HG02642 (cell line): ENCODE results near the gene EIF3D.

Source experiments
- ATAC-seq: cut with Tn5 transposase; IDR thresholded peaks from one replicate; pipeline ENCODE4 v1.9.1; 2021; ENCODE audit warnings: mild to moderate bottlenecking; ENCODE audit not compliant: unreplicated experiment, poor library complexity

EIF3D gene

DNA sequence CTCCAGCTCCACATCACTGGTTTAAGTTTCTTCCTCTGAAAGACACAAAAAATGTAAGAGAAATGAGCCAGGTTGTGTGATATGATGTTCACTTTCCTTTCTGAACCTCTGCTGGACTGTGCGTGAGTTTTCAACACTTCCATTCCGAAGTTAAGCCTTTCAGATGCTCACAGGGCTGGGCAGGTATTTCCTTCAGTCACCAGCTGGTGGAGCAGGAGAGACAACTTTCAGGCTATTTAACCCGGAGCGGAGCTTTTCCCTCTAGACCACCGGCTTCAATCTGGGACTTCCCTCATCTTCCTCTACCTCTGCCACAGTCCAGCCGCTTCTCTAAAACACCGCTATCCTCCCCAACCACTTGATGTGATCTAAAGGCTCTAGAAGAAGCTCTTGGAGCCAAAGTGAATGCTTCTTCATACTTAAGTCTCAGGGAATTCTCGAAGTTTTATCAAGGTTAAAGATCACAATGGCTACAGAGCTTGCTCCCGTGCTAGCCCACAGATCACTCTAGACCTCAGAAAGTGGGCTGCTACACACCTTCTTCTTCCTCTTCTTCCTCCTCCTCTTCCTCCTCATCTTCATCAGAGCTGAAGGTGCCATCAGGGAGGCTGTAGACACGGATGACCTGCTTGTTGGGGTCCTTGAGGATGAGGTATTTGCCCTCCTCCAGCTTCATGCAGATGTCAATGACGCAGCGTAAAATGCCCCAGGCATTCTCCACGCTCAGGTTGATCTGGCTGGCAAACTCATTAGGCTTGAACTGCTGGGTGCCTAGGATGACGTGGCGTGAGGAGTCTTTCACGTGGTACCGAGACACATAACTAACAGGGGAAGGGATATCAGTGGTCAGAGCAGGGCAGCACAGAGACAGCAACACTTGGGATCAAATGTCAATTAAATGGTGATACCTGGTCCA, 17.7 kb downstream of the EIF3D start:
- no peak for ATAC-seq

- ATAC-seq: no peak
Measured at GRCh38 chr22:36510384-36510783, 18.6 kb downstream of the EIF3D start.

DNA sequence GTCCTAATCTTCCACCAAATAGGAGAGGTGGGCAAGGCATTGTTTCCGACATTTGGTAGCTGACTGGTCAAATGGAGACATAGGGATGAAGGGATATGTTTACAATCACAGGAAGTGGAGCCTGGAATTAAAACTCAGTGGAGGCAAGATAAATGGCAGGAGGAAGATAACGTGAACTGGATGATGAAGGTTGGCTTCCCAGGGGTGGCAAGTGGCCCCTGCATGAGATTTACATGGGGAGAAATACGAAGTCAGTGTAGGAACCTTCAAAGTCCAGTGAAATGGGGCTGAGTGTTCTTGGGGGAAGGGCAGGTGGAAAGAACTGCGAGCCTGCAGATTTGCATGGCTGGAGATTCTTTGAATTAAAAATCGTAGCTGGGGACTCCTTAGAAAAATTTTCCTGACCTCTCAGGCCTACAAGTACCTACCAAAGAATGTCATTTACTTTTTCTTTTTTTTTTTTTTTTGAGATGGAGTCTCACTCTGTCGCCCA, 21.4 kb downstream of the EIF3D start:
- ATAC-seq: no peak

DNA sequence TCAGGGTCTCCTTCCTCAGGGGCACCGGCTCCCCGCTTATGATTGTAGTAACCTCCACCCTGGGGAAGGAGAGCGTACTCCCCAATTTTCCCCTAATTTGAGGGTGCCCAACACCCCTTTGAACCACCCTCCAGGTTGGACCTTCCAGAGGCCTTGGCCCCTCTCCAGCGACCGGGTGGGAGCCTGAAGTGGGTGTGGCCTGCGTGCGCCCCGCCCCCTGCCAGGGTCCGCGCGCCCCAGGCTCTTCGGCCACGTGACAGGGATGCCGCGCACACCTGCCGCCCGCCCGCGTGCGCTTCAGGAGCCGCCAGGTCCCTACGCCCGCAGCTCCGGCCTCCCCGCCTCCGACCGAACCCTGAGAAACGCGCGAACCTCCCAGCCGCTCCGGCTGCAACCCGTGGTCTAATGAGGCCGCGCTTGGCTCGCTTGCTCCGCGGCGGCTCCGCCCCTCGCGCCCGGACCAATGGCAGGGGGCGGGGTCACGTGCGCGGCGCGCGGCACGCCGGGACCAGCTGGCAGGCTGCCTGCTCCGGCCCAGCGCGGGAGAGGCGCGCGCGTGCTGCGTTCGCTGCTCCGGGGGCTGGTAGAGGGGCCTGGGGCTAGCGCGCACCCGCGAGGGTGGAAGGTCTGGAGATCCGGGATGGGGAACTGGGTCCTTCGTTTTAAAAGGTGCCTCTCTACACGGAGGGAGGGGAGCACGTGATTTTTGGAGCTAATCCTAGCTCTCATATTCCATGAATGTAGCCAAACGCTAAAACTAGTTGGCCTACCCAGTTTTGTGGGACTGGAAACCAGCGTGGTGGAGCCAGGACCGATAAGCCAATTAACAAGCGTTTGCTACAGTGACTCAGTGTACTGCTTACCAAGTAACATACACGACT, 22.1 kb downstream of the EIF3D start, which contains the start of gene FOXRED2:
Gene FOXRED2, minus strand, starts transcription at position 404 of the 881 bp plus-strand sequence. CDS start 618 bp downstream, outside the sequence.
- ATAC-seq: peak; percentile 74

DNA sequence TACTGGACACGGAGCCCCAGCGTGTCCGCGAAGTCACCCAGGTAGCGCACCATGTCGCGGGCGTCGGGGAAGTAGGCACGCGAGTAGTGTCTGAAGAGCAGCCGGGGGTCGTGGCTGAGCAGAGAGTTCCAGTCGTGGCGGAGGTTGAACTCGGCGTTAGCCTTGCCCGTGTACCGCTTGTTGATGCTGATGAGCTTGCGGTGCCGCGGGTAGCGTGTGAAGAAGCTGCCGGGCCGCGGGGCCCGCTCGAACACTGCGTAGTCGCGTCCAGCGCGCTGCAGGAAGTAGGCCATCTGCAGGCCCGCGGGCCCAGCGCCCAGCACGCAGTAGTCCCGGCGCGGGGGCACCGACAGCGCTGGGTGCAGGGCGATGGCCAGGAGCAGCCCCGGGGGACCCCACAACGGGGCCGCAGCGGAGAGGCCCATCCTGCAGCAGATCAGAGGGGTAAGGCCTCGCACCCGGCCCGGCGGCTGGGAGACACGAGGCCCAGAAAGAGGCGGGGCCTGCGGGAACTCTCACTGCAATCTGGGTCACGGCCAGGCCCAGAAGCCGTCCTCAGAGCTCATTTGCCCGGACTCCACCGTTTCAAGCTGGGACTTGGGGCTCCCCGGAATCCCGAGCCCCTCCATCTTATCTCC, 22.8 kb downstream of the EIF3D start:
- no peak for ATAC-seq

DNA sequence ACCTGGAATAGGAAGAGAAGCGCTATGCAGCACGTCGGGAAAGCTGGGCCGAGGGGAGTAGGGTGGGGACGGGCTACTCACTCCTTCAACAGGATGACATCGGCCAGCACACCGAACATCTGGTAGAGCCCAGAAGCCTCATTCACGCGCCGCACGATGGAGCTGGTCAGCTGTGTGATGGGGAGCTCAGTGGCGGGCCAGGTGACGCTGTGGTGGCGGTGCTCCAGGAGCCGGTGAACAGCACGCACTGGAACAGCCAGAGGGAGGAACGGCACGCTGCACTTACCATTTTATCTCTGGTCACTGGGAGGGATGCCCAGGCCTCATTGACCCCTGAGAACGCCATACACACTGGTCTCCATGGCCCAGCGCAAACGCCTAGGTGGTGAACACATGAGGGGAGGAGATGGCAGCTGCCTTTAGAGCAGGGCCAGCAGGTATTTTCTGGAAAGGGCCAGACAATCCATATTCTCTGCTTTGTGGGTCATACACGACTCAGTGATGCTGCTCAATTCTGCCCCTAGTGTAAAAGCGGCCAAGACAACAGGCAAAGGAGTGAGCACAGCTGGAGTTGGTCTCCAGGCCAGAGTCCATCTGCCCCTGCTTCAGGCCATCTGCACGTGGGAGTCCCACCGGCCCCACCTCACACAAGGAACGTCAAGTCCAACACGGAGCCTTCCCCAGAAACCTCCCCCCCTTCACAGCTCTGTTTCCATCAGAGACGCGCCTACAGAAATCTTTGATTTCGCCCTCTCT, 30.9 kb downstream of the EIF3D start:
- ATAC-seq: no peak

DNA sequence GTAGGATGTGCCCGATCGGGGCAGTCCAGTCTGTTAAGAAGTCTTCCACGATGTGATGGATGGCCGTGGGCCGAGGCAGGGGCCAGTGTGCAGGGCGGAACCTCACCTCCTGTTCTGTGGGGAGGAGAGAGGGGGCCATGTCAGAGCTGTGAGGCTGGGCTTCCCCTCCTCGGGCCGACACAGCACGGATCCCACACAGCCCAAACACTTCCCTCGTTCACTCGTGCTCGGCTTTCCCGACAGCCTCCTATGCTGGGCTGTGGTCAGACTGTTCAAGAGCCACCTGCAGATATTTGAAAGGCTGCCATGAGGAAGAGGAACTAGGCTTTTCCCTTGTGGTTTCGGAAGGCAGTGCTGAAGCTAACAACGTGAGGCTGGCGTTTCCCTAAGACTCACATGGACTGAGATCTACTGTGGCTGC, 35.3 kb downstream of the EIF3D start:
- ATAC-seq: peak; percentile 72

- no peak for ATAC-seq
Measured at GRCh38 chr22:36492109-36492508, 36.9 kb downstream of the EIF3D start.

DNA sequence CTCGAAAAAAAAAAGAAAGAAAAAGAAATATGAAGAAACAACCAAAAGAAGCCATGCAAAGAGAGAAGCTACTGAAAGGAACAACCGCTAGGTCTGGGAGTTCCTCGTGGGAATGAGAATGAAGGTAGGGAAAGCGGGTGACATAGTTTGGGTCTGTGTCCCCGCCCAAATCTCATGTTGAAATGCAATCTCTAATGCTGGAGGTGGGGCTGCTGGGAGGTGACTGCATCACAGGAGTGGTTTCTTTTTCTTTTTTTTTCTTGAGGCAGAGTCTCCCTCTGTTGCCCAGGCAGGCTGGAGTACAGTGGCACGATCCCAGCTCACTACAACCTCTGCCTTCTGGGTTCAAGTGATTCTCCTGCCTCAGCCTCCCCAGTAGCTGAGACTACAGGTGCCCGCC, 37.8 kb downstream of the EIF3D start:
- no peak for ATAC-seq

GRCh38 chr22:36486619-36487384, 42.2 kb downstream of the EIF3D start:
- ATAC-seq: no peak

DNA sequence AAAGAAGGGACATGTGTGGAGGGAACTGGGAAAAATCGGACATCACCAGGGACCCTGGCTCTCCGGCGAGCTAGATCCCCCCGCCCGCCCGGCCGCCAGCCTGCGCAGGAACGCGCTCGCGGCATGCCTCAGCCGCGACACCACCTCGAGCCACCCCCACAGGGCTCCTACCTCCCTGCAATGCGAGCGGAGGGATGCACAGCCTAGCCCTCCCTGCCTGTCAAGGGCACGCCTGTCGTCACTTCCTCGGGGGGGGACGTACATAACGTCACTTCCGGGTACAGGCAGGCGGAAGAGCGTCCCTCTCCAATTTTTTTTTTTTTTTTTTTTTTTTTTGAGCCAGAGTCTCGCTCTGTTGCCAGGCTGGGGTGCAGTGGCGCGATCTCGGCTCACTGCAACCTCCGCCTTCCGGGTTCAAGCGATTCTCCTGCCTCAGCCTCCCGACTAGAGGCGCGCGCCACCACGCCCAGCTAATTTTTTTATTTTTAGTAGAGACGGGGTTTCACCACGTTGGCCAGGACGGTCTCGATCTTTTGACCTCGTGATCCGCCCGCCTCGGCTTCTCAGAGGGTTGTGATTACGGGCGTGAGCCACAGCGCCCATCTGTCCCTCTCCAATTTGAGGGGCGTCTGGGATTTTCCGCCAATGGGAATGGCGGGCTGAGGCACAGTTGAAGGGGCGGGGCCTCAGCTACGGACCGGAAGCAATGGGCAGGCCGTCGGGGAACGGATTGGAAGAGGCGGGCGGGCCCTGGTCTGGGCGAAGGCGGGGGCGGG, 47.4 kb downstream of the EIF3D start, which contains the start of gene TXN2:
Gene TXN2, minus strand, starts transcription at position 248 of the 776 bp plus-strand sequence. CDS start 803 bp downstream, outside the sequence.
- peak; percentile 88 for ATAC-seq

DNA sequence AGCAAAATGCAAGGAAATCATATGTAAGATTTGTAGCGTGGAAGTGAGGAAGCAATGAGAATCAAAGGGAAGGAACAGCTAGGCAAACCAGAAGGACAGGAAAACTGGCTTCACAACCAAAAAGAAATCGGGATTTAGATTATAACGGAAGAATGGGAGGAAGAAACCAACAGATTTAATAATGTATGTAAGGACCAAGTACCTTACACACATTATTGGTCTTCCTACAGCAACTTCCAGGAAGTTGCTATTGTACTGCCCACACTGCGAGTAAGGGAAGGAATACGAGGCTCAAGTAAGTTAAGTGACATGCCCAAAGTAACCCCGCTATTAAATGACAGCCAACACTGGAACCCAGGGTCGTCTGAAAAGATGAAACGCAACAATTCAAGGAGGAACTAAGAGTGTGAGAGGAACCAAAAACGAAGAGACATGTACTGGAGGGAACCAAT, 48.0 kb downstream of the EIF3D start:
- ATAC-seq: no peak

- no peak for ATAC-seq
Measured at GRCh38 chr22:36478966-36479365, 50.0 kb downstream of the EIF3D start.

GRCh38 chr22:36475341-36475740, 53.6 kb downstream of the EIF3D start:
- ATAC-seq: no peak

DNA sequence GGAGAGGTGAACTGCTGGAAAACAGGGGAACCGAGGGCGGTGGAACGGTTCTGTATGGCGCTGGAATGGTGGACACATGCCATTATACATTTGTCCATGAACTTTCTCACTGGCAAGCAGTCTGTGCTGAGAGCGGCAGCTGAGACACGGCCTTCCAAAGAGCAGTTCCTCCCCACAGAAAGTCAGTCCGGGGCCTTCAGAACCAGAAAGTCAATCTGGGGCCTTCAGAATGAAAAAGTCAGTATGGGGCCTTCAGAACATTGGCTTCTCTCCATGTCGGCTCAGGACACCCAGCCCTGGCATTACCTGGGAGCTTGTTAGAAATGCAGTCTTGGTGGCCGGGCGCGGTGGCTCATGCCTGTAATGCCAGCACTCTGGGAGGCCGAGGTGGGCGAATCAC, 56.3 kb downstream of the EIF3D start:
- ATAC-seq: no peak

DNA sequence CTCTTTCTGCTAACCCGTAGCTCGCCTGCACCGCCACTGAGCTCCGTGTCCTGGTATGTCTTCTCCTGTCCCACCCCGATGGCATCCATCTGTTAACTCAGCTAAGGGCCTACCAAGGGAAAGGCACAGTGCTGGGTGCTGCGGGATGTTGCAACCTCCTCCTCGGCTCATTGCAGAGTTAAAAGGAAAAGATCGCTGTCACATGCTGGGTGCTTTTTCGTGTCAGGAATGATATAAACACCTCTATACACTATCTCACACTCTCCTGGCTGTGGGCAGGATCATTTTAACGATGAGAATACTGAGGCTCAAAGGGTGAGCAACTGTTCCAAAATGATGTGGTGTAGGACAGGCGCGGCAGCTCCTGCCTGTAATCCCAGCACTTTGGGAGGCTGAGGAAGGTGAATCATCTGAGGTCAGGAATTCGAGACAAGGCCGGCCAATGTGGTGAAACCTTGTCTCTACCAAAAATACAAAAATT, 57.6 kb downstream of the EIF3D start:
- ATAC-seq: no peak

DNA sequence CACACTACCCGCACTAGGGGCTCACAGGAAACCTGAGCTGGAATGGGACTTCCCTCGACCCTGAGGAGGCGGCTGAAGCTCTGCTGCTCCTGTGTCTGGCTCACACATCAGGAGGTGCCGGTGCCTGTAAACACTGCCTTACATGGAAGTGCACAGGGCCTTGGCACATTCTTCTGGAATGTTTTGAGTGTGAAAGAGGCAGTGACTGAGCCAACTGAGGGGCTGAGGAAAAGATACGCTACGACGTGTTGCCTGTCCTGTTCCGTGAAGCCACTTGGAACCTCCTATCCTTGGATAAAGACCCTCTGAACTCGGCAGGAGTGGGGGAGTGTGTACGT, 58.0 kb downstream of the EIF3D start:
- ATAC-seq: no peak
